GM10248 (cell line): Measurements from ENCODE around the gene KSR2.

Source experiments
- CTCF ChIA-PET: fragments of 300-600 bp; sonication (Branson Sonifier 250); formaldehyde crosslinking; extraction: SDS; loops from one replicate; lab custom pipeline; 2021; ENCODE audit warnings: antibody characterized with exemption; lab: Yijun Ruan, JAX
- POLR2A ChIA-PET: fragments of 350-650 bp; sonication (Branson Sonifier 250); formaldehyde crosslinking; extraction: SDS; loops from one replicate; lab custom pipeline; 2020; ENCODE audit warnings: antibody characterized with exemption; lab: Yijun Ruan, JAX
- DNase-seq: peaks from one replicate; pipeline ENCODE4 v3.0.0; 2012; ENCODE audit errors: extremely low spot score
- TF ChIP-seq, protein P1 (sequence below): IDR thresholded peaks from 2 replicates; pipeline ENCODE4 v1.5.1; 2012; ENCODE audit warnings: mild to moderate bottlenecking, low read depth; ENCODE audit errors: extremely low read depth, missing control alignments, control extremely low read depth

The KSR2 gene

DNA sequence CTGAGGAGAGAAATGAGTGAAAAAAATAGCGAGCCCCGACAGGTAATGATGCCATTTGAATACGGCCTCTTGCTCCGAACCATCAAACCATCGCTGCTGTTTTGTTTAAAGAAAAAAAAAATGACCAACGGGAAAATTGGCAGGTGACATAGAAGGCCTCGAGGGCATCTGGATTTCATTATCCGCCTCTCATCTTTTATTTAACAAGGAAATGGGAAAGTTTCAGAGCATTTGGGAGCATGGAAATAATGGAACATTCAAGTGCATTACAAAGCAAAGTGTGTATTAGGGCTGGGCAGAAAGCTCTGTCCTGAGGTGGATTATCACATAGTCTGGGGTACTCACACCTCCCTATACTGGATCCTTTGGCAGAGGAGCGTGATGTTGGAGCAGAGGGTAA is 258.7 kb downstream of the KSR2 start:
- POLR2A ChIA-PET = no interaction called here
- DNase-seq = no peak
- CTCF ChIA-PET = no interaction called here
- TF ChIP-seq, protein P1, sequence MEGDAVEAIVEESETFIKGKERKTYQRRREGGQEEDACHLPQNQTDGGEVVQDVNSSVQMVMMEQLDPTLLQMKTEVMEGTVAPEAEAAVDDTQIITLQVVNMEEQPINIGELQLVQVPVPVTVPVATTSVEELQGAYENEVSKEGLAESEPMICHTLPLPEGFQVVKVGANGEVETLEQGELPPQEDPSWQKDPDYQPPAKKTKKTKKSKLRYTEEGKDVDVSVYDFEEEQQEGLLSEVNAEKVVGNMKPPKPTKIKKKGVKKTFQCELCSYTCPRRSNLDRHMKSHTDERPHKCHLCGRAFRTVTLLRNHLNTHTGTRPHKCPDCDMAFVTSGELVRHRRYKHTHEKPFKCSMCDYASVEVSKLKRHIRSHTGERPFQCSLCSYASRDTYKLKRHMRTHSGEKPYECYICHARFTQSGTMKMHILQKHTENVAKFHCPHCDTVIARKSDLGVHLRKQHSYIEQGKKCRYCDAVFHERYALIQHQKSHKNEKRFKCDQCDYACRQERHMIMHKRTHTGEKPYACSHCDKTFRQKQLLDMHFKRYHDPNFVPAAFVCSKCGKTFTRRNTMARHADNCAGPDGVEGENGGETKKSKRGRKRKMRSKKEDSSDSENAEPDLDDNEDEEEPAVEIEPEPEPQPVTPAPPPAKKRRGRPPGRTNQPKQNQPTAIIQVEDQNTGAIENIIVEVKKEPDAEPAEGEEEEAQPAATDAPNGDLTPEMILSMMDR = no peak

DNA sequence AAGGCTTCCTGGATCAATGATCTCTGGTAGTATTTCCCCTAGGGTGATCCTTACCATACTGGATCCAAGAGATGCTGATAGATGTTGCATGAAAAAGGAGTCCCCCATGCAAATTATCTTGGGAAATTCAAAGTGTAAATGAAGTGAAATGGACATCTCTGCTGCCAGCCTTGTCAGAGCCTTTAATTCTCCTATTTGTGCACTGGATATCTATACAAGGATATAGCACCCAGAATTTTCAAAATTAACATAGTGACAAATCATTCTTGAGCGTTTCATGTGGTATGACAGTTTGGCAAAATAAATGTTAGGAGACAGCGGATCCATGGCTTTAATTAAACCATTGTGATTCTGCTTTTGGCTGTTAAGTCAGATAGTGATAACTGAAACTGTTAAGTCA is 260.9 kb downstream of the KSR2 start:
- TF ChIP-seq, protein P1 = no peak
- CTCF ChIA-PET = no interaction called here
- POLR2A ChIA-PET = no interaction called here
- no peak for DNase-seq

DNA sequence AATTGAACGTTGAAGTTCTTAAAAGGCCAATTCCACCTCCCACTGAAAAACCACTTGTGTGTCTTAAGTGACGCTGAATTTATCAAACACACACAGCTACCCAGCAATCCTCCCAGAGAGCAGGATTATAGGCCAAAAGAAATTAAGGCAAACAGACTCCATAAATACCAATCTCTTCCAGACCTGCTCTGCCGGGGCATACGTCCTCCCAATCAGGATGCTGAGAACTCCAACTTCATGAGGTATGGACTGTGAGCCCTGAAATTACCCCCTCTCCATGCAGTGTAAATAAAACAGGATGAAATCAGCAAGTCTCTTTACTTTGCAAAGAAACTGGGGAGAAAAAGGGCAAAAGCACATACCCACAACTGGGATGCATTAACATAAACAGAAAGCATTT is 265.2 kb downstream of the KSR2 start:
- ChIA-PET CTCF (interaction anchor here (1.6 kb wide), 1 partner anchor 9 kb away, joined by 3 read pairs; no protein-coding TSS in a partner anchor), POLR2A (no interaction called here)
- TF ChIP-seq, protein P1 = no peak

DNA sequence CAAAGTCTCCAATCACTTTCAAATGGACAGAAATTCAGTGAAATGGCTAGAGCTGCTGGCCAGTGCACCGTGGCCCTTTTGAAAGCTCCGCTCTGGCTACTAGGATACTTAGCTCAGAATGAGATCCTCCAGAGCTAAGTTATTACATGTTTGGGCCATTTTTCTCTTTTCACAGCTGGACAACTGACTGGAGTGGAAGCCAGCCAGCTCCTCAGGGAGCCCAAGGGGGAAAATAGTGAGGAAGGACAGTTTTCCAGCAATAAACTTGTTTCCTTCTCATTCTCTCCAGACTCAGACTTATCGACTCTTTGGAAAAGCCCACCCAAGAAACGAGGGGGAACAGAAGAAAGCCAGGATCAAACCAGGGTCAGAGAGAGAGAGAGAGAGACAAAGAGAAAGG is 266.0 kb downstream of the KSR2 start:
- no peak for DNase-seq
- CTCF ChIA-PET = interaction anchor here (1.6 kb wide), 1 partner anchor 10 kb away, joined by 3 read pairs; no protein-coding TSS in a partner anchor
- TF ChIP-seq, protein P1 = no peak
- POLR2A ChIA-PET = no interaction called here

More for the DNA sequence above, 265.2 kb downstream of the KSR2 start:
- DNase-seq = no peak

DNA sequence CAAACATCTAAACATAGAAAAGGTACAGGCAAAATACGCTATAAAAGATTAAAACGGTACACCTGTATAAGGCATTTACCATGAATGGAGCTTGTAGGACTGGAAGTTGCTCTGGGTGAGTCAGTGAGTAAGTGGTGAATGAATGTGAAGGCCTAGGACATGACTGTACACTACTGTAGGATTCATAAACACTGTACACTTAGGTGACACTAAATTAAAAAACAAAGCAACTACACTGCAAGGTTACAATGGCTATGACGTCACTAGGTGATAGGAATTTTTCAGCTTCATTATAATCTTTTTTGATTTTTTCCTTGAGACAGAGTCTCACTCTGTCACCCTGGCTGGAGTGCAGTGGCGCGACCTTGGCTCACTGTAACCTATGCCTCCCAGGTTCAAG is 269.2 kb downstream of the KSR2 start:
- no peak for DNase-seq
- ChIA-PET POLR2A (no interaction called here), CTCF (no interaction called here)
- TF ChIP-seq, protein P1 = no peak

DNA sequence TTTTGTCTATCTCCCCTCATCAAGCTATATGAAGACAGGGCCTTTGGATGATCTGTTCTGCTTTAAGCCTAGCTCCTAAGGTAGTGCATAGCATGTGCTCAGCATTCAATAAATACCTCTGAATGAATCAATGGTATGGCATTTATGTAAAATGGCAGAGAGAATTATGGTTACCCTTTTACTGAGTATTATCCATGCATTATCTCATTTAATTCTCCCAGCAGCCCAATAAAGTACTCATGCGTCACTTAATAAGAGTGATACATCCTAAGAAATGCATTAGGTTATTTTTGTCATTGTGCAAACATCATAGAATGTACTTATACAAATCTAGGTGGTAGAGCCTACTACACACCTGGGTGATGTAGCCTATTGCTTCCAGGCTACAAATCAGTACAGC is 269.7 kb downstream of the KSR2 start:
- DNase-seq = no peak
- TF ChIP-seq, protein P1 = no peak
- POLR2A ChIA-PET = no interaction called here
- CTCF ChIA-PET = no interaction called here

DNA sequence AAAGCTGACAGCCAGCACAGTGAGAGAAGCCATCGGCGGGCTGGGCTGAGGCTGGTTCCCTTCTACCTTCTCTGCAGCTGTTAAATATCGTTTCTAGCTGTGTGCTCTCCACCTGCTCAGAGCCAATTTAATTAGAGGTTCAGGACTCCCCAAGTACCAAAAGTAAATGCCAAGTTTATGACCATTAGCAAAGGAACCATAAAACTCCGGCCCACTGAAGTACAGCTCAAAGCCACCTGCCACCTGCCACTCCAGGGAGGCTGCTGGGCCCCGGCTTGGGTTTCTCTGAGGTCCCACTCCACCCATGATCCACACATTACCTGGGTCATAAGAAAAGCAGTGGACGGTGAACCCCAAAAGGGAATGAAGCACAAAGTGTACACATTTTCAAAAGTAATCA is 272.8 kb downstream of the KSR2 start:
- CTCF ChIA-PET = no interaction called here
- POLR2A ChIA-PET = no interaction called here
- TF ChIP-seq, protein P1 = no peak
- DNase-seq = no peak
